Gastrocnemius medialis (tissue), 4 donors: Measurements from ENCODE around the gene BCL2L14. TPM values are rescaled to one million over a fixed set of nuclear protein-coding genes. Genes with fewer than 3 reads are reported as not detected.

Experiments used
- ATAC-seq, 2 donors: fragments of 150-250 bp; one replicate each; pipeline ENCODE4 v1.9.1; 2016
- DNase-seq, 2 donors: peaks; one replicate each; pipeline ENCODE4 v3.0.0-alpha.2; 2019
- H3K27ac ChIP-seq, 4 donors: fragments of 200-600 bp; sonication (generic); 1 replicate in 1 of 4; 2 replicates in 3 of 4; pipeline ENCODE4 v1.5.1; 2016 to 2018; ENCODE audit warnings: mild to moderate bottlenecking in 2 of 4, moderate library complexity in 1 of 4
- H3K27me3 ChIP-seq, 3 donors: fragments of 200-600 bp; sonication (generic) in 2 of 3; 1 replicate in 1 of 3; 2 replicates in 2 of 3; pipeline versions ENCODE4 v1.5.1 to v1.6.0; 2016 to 2019; ENCODE audit warnings: mild to moderate bottlenecking in 1 of 3, moderate library complexity in 1 of 3
- H3K36me3 ChIP-seq, 2 donors: fragments of 200-600 bp; sonication (generic) in 1 of 2; one replicate each; pipeline ENCODE4 v1.5.1; 2017 to 2018
- H3K4me1 ChIP-seq, 2 donors: fragments of 200-600 bp; sonication (generic) in 1 of 2; one replicate each; pipeline ENCODE4 v1.5.1; 2016 to 2017; ENCODE audit warnings: mild to moderate bottlenecking in 2 of 2
- H3K4me3 ChIP-seq, 4 donors: fragments of 200-600 bp; sonication (generic) in 3 of 4; 1 replicate in 1 of 4; 2 replicates in 3 of 4; pipeline ENCODE4 v1.5.1; 2016 to 2019; ENCODE audit warnings: mild to moderate bottlenecking in 2 of 4
- H3K9me3 ChIP-seq, 3 donors: fragments of 200-600 bp; sonication (generic) in 2 of 3; 1 replicate in 1 of 3; 2 replicates in 2 of 3; pipeline ENCODE4 v1.5.1; 2016 to 2019
- POLR2A ChIP-seq, 2 donors: fragments of 450-650 bp; IDR thresholded peaks; one replicate each; pipeline ENCODE4 v1.6.1; 2017; ENCODE audit warnings: antibody characterized with exemption in 2 of 2, mild to moderate bottlenecking in 2 of 2, moderate library complexity in 2 of 2
- in situ Hi-C, 4 donors: fragments of 200-750 bp; cut with MboI; loops; one replicate each; pipeline versions ENCODE4 v1.15.0 to v1.8.0; 2017; ENCODE audit warnings: low sequenced_read_pairs in 4 of 4
- intact Hi-C: fragments of 100-400 bp; cut with DNase I; formaldehyde crosslinking; loops from one replicate; pipeline ENCODE4 v1.15.1; 2023; ENCODE audit warnings: low total_unique reads
- total RNA-seq, 4 donors: library from RNA; depleted of rRNA; stranded (reverse); fragments of >200 nt; gene quantifications; one replicate each; pipeline versions ENCODE4 v1.1.0 to v1.2.3, GENCODE V29; 2016
- TF ChIP-seq, protein P1 (sequence below), 5 experiments: fragments of 450-650 bp in 3 of 5; fragments of 200-600 bp in 2 of 5; sonication (generic) in 2 of 5; IDR thresholded peaks in 4 of 5; conservative IDR thresholded peaks in 1 of 5; 1 replicate in 4 of 5; 2 replicates in 1 of 5; pipeline ENCODE4 v1.5.1; 2016 to 2019; ENCODE audit warnings: antibody characterized with exemption in 5 of 5, mild to moderate bottlenecking in 3 of 5, moderate library complexity in 3 of 5

BCL2L14 gene
- total RNA-seq, 4 donors from 2014 or later, result not detected

- in situ Hi-C loops, result loop anchor here in 1 of 4 donors (25.0 kb wide), 1 partner anchor 239 kb away; no protein-coding TSS in a partner anchor
- H3K36me3 ChIP-seq, result no peaks in the 10 kb centered on the region
Observed at GRCh38 chr12:12097891-12098690, 27.4 kb downstream of the BCL2L14 start.

GRCh38 chr12:12098691-12099015 lies 27.9 kb downstream of the BCL2L14 start:
- no peaks in the 10 kb centered on the region for H3K9me3 ChIP-seq
- TF ChIP-seq, protein P1, sequence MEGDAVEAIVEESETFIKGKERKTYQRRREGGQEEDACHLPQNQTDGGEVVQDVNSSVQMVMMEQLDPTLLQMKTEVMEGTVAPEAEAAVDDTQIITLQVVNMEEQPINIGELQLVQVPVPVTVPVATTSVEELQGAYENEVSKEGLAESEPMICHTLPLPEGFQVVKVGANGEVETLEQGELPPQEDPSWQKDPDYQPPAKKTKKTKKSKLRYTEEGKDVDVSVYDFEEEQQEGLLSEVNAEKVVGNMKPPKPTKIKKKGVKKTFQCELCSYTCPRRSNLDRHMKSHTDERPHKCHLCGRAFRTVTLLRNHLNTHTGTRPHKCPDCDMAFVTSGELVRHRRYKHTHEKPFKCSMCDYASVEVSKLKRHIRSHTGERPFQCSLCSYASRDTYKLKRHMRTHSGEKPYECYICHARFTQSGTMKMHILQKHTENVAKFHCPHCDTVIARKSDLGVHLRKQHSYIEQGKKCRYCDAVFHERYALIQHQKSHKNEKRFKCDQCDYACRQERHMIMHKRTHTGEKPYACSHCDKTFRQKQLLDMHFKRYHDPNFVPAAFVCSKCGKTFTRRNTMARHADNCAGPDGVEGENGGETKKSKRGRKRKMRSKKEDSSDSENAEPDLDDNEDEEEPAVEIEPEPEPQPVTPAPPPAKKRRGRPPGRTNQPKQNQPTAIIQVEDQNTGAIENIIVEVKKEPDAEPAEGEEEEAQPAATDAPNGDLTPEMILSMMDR (IDR thresholded peaks at IDR 0.05 in 4 of 5, conservative IDR thresholded peaks at IDR 0.05 in 1 of 5), result no peak
- no peak for TF ChIP-seq POLR2A (IDR thresholded peaks at IDR 0.05)
- intact Hi-C loops (no loop called here), in situ Hi-C loops (loop anchor here in 1 of 4 donors (25.0 kb wide), 1 partner anchor 239 kb away; no protein-coding TSS in a partner anchor)
- ATAC-seq (no peak), DNase-seq (no peak)
- H3K27ac ChIP-seq, result no peak overlapping the region
- H3K27me3 ChIP-seq, result no peaks in the 10 kb centered on the region
- H3K4me1 ChIP-seq, result no peaks in the 10 kb centered on the region
- no peaks in the 10 kb centered on the region for H3K36me3 ChIP-seq
- no peak overlapping the region for H3K4me3 ChIP-seq

More at GRCh38 chr12:12097891-12098690, 27.4 kb downstream of the BCL2L14 start:
- Histone ChIP-seq H3K27ac (no peak overlapping the region), H3K27me3 (no peaks in the 10 kb centered on the region), H3K9me3 (no peaks in the 10 kb centered on the region), H3K4me1 (no peaks in the 10 kb centered on the region), H3K4me3 (no peak overlapping the region)
- intact Hi-C loops, result no loop called here
- TF ChIP-seq, protein P1 (IDR thresholded peaks at IDR 0.05 in 4 of 5, conservative IDR thresholded peaks at IDR 0.05 in 1 of 5), result no peak
- TF ChIP-seq POLR2A (IDR thresholded peaks at IDR 0.05), result no peak
- DNase-seq (no peak), ATAC-seq (no peak)

- Histone ChIP-seq H3K36me3 (no peaks in the 10 kb centered on the region), H3K4me1 (no peaks in the 10 kb centered on the region), H3K9me3 (no peaks in the 10 kb centered on the region), H3K4me3 (no peak overlapping the region), H3K27me3 (no peaks in the 10 kb centered on the region), H3K27ac (no peak overlapping the region)
- TF ChIP-seq POLR2A (IDR thresholded peaks at IDR 0.05), result no peak
- TF ChIP-seq, protein P1 (IDR thresholded peaks at IDR 0.05 in 4 of 5, conservative IDR thresholded peaks at IDR 0.05 in 1 of 5), result no peak
- in situ Hi-C loops, result loop anchor here in 1 of 4 donors (25.0 kb wide), 1 partner anchor 238 kb away; no protein-coding TSS in a partner anchor
- ATAC-seq, result no peak
- intact Hi-C loops, result no loop called here
- DNase-seq, result no peak
Observed at GRCh38 chr12:12099102-12099501, 28.4 kb downstream of the BCL2L14 start.

GRCh38 chr12:12107678-12108077 lies 36.9 kb downstream of the BCL2L14 start:
- Histone ChIP-seq H3K4me3 (no peak overlapping the region), H3K27me3 (no peaks in the 10 kb centered on the region), H3K4me1 (no peaks in the 10 kb centered on the region), H3K36me3 (no peaks in the 10 kb centered on the region), H3K9me3 (peaks cover 0 to 3% (median 0%) of the 10 kb centered on the region in 3 donors), H3K27ac (no peak overlapping the region)
- ATAC-seq, result no peak
- no peak for DNase-seq
- intact Hi-C loops, result no loop called here
- TF ChIP-seq, protein P1 (IDR thresholded peaks at IDR 0.05 in 4 of 5, conservative IDR thresholded peaks at IDR 0.05 in 1 of 5), result no peak
- in situ Hi-C loops, result no loop called here
